Transverse colon (tissue), 4 donors: ENCODE results near the gene SNU13. TPM values are rescaled to one million over a fixed set of nuclear protein-coding genes. Genes with fewer than 3 reads are reported as not detected.

Experiments
- DNase-seq: peaks from one replicate; pipeline ENCODE4 v3.0.0-alpha.2; 2019
- H3K27ac ChIP-seq, 4 donors: fragments of 200-600 bp; sonication (generic); 2 replicates each; pipeline ENCODE4 v1.5.1; 2016 to 2018; ENCODE audit warnings: inconsistent platforms in 4 of 4
- H3K27me3 ChIP-seq: fragments of 200-600 bp; sonication (generic); 2 replicates; pipeline ENCODE4 v1.5.1; 2017; ENCODE audit warnings: inconsistent platforms
- H3K36me3 ChIP-seq, 4 donors: fragments of 200-600 bp; sonication (generic); 2 replicates each; pipeline ENCODE4 v1.5.1; 2017 to 2019; ENCODE audit warnings: inconsistent platforms in 4 of 4
- H3K4me1 ChIP-seq, 4 donors: fragments of 200-600 bp; sonication (generic); 2 replicates each; pipeline ENCODE4 v1.5.1; 2017 to 2020; ENCODE audit warnings: inconsistent platforms in 4 of 4
- H3K4me3 ChIP-seq, 4 donors: fragments of 200-600 bp; sonication (generic); 1 replicate in 1 of 4; 2 replicates in 3 of 4; pipeline versions ENCODE4 v1.5.1 to v1.6.1; 2017 to 2019; ENCODE audit warnings: inconsistent platforms in 4 of 4
- H3K9me3 ChIP-seq, 2 donors: fragments of 200-600 bp; sonication (generic); 2 replicates each; pipeline ENCODE4 v1.5.1; 2017 to 2019; ENCODE audit warnings: inconsistent platforms in 2 of 2
- CTCF ChIP-seq, 5 experiments: fragments of 200-600 bp in 3 of 5; fragments of 450-650 bp in 2 of 5; sonication (generic) in 3 of 5; IDR thresholded peaks; 1 replicate in 2 of 5; 2 replicates in 3 of 5; pipeline ENCODE4 v1.5.1; 2016 to 2017; ENCODE audit warnings: antibody characterized with exemption in 5 of 5, inconsistent platforms in 3 of 5, mild to moderate bottlenecking in 2 of 5, moderate library complexity in 1 of 5
- EP300 ChIP-seq: sonication (generic); formaldehyde crosslinking; IDR thresholded peaks from one replicate; pipeline ENCODE4 v1.6.1; 2017; ENCODE audit warnings: antibody characterized with exemption, low read depth
- POLR2A ChIP-seq: fragments of 450-650 bp; IDR thresholded peaks from one replicate; pipeline ENCODE4 v1.6.1; 2016; ENCODE audit warnings: antibody characterized with exemption, mild to moderate bottlenecking, moderate library complexity
- POLR2AphosphoS5 ChIP-seq, 3 donors: sonication (generic); formaldehyde crosslinking; IDR thresholded peaks; one replicate each; pipeline ENCODE4 v1.6.1; 2016; ENCODE audit warnings: antibody characterized with exemption in 3 of 3
- WGBS, 2 donors: methylation state at CpG; one replicate each; pipeline ENCODE4 v1.1.5; 2018; ENCODE audit warnings: low coverage in 1 of 2; 5-methylcytosine and 5-hydroxymethylcytosine counted together
- in situ Hi-C, 4 donors: fragments of 200-750 bp; cut with MboI; loops; one replicate each; pipeline versions ENCODE4 v1.15.0 to v1.15.1; 2017; ENCODE audit warnings: low sequenced_read_pairs in 3 of 4, low pct_ligation_motif_present in 1 of 4, low pct_unique_long_range_greater_than_20kb in 1 of 4
- intact Hi-C: fragments of 100-400 bp; cut with DNase I; formaldehyde crosslinking; loops from one replicate; pipeline ENCODE4 v1.15.1; 2023; ENCODE audit warnings: low total_unique reads
- total RNA-seq, 4 donors: library from RNA; depleted of rRNA; stranded (reverse); fragments of >200 nt; gene quantifications; one replicate each; pipeline ENCODE4 v1.1.0, GENCODE V29; 2016

Gene SNU13
- total RNA-seq, 4 donors from 2014 or later: 32.9 to 89.4 (median 58.9) TPM

- no peak for DNase-seq
- in situ Hi-C loops: no loop called here
- no peaks in the 10 kb centered on the region for H3K36me3 ChIP-seq
- no peak overlapping the region for H3K4me3 ChIP-seq
- TF ChIP-seq EP300: no peak
- no peak for TF ChIP-seq CTCF (IDR thresholded peaks at IDR 0.05)
- no peak for TF ChIP-seq POLR2AphosphoS5 (IDR thresholded peaks at IDR 0.05)
- no peak for TF ChIP-seq POLR2A
- H3K4me1 ChIP-seq: no peaks in the 10 kb centered on the region
- no peaks in the 10 kb centered on the region for H3K27me3 ChIP-seq
- no peak overlapping the region for H3K27ac ChIP-seq
- 20 to 85% methylated on average over 1 to 9 of the region's 9 CpGs for WGBS, 2 donors
- intact Hi-C loops: no loop called here
- H3K9me3 ChIP-seq: no peaks in the 10 kb centered on the region
These were observed 36.9 kb upstream of the SNU13 start for GRCh38 chr22:41725510-41726110.

- Histone ChIP-seq H3K4me3 (no peak overlapping the region), H3K27ac (no peak overlapping the region), H3K36me3 (no peaks in the 10 kb centered on the region), H3K27me3 (no peaks in the 10 kb centered on the region), H3K4me1 (no peaks in the 10 kb centered on the region), H3K9me3 (no peaks in the 10 kb centered on the region)
- in situ Hi-C loops (no loop called here), intact Hi-C loops (no loop called here)
- TF ChIP-seq POLR2AphosphoS5 (IDR thresholded peaks at IDR 0.05): no peak
- no peak for TF ChIP-seq POLR2A
- TF ChIP-seq CTCF (IDR thresholded peaks at IDR 0.05): no peak
- TF ChIP-seq EP300: no peak
- no peak for DNase-seq
- 71 to 93% methylated on average over 1 of the region's 1 CpG for WGBS, 2 donors
These were observed 33.8 kb upstream of the SNU13 start for GRCh38 chr22:41722496-41722895.

GRCh38 chr22:41713004-41713403 lies 24.3 kb upstream of the SNU13 start:
- in situ Hi-C loops: no loop called here
- H3K36me3 ChIP-seq: no peaks in the 10 kb centered on the region
- WGBS, 2 donors: 94 to 97% methylated on average over 9 of the region's 9 CpGs
- H3K9me3 ChIP-seq: no peaks in the 10 kb centered on the region
- TF ChIP-seq POLR2AphosphoS5 (IDR thresholded peaks at IDR 0.05) (no peak), POLR2A (no peak), CTCF (IDR thresholded peaks at IDR 0.05) (no peak), EP300 (no peak)
- H3K27ac ChIP-seq: no peak overlapping the region
- H3K4me1 ChIP-seq: no peaks in the 10 kb centered on the region
- no peaks in the 10 kb centered on the region for H3K27me3 ChIP-seq
- no peak overlapping the region for H3K4me3 ChIP-seq
- intact Hi-C loops: no loop called here
- no peak for DNase-seq

GRCh38 chr22:41709341-41709740 lies 20.7 kb upstream of the SNU13 start:
- TF ChIP-seq POLR2AphosphoS5 (IDR thresholded peaks at IDR 0.05): no peak
- no peak for TF ChIP-seq CTCF (IDR thresholded peaks at IDR 0.05)
- TF ChIP-seq POLR2A: no peak
- TF ChIP-seq EP300: no peak
- in situ Hi-C loops: no loop called here

More at GRCh38 chr22:41709341-41709740, 20.7 kb upstream of the SNU13 start:
- H3K36me3 ChIP-seq: no peaks in the 10 kb centered on the region
- H3K27ac ChIP-seq: no peak overlapping the region
- no peaks in the 10 kb centered on the region for H3K4me1 ChIP-seq
- no peaks in the 10 kb centered on the region for H3K27me3 ChIP-seq
- no peak for DNase-seq
- H3K9me3 ChIP-seq: no peaks in the 10 kb centered on the region
- intact Hi-C loops: no loop called here
- H3K4me3 ChIP-seq: no peak overlapping the region
- 92 to 98% methylated on average over 9 to 10 of the region's 10 CpGs for WGBS, 2 donors
